Lower lobe of right lung (tissue), 2 donors: Measurements from ENCODE around the gene SLMAP. TPM values are rescaled to one million over a fixed set of nuclear protein-coding genes. Genes with fewer than 3 reads are reported as not detected.

Experiments used
- ATAC-seq, 2 donors: fragments of 200-7000 bp; cut with Tn5 transposase; one replicate each; pipeline ENCODE4 v1.9.1; 2020 to 2022; ENCODE audit warnings: mild to moderate bottlenecking in 2 of 2, moderate library complexity in 2 of 2
- DNase-seq: peaks from one replicate; pipeline ENCODE4 v3.0.0-alpha.2; 2020
- H3K27ac ChIP-seq: fragments of 200-600 bp; one replicate; pipeline ENCODE4 v1.8.0; 2022
- H3K27me3 ChIP-seq: fragments of 200-600 bp; one replicate; pipeline ENCODE4 v1.8.0; 2022; ENCODE audit warnings: low read depth
- H3K36me3 ChIP-seq: fragments of 200-600 bp; one replicate; pipeline ENCODE4 v1.8.0; 2022; ENCODE audit warnings: mild to moderate bottlenecking
- H3K4me1 ChIP-seq: fragments of 200-600 bp; one replicate; pipeline ENCODE4 v1.8.0; 2022
- H3K4me3 ChIP-seq: fragments of 200-600 bp; one replicate; pipeline ENCODE4 v1.8.0; 2022; ENCODE audit warnings: mild to moderate bottlenecking
- H3K9me3 ChIP-seq: fragments of 200-600 bp; one replicate; pipeline ENCODE4 v1.8.0; 2022
- CTCF ChIP-seq: fragments of 200-600 bp; IDR thresholded peaks from one replicate; pipeline ENCODE4 v1.8.0; 2022; ENCODE audit warnings: antibody characterized with exemption, mild to moderate bottlenecking
- intact Hi-C: fragments of 100-400 bp; cut with DNase I; formaldehyde crosslinking; loops from one replicate; pipeline ENCODE4 v1.11.0; 2022
- total RNA-seq: library from RNA; stranded (reverse); fragmentation: NEBNext Ultra II Directional; extraction: Animal tissue kit (Norgen Biotek cat#: 25700); gene quantifications from one replicate; pipeline ENCODE4 v1.2.1, GENCODE V29; 2021
- donor health status: DM: no; HTN: yes; CAD: no; lungs with severe emphysema.

The SLMAP gene
- total RNA-seq, 1 donor from 2014 or later: 66.3 TPM

- intact Hi-C loops: no loop called here
- no peak overlapping the region for H3K4me3 ChIP-seq
- DNase-seq: no peak
- ATAC-seq: no peak
- no peaks in the 10 kb centered on the region for H3K27me3 ChIP-seq
- no peaks in the 10 kb centered on the region for H3K4me1 ChIP-seq
- TF ChIP-seq CTCF: no peak
- no peaks in the 10 kb centered on the region for H3K9me3 ChIP-seq
- H3K36me3 ChIP-seq: peaks cover 18% of the 10 kb centered on the region
- H3K27ac ChIP-seq: no peak overlapping the region
These were observed 77.7 kb downstream of the SLMAP start for GRCh38 chr3:57833763-57834162.

GRCh38 chr3:57837686-57838085, 81.6 kb downstream of the SLMAP start:
- no peak for DNase-seq
- intact Hi-C loops: no loop called here
- H3K4me1 ChIP-seq: no peaks in the 10 kb centered on the region
- H3K27me3 ChIP-seq: no peaks in the 10 kb centered on the region
- H3K9me3 ChIP-seq: no peaks in the 10 kb centered on the region
- no peak overlapping the region for H3K27ac ChIP-seq
- H3K4me3 ChIP-seq: no peak overlapping the region
- ATAC-seq: no peak
- H3K36me3 ChIP-seq: peaks cover 8% of the 10 kb centered on the region
- TF ChIP-seq CTCF: no peak

GRCh38 chr3:57838627-57839026, 82.5 kb downstream of the SLMAP start:
- Histone ChIP-seq H3K27ac (no peak overlapping the region), H3K4me3 (no peak overlapping the region), H3K9me3 (no peaks in the 10 kb centered on the region), H3K36me3 (no peaks in the 10 kb centered on the region), H3K4me1 (no peaks in the 10 kb centered on the region), H3K27me3 (no peaks in the 10 kb centered on the region)
- no peak for TF ChIP-seq CTCF
- intact Hi-C loops: no loop called here
- DNase-seq (no peak), ATAC-seq (no peak)

GRCh38 chr3:57840473-57840872, 84.4 kb downstream of the SLMAP start:
- TF ChIP-seq CTCF: no peak

GRCh38 chr3:57841818-57842217, 85.7 kb downstream of the SLMAP start:
- no peak for TF ChIP-seq CTCF

More at GRCh38 chr3:57840473-57840872, 84.4 kb downstream of the SLMAP start:
- ATAC-seq: no peak
- intact Hi-C loops: no loop called here
- no peak for DNase-seq
- H3K36me3 ChIP-seq: no peaks in the 10 kb centered on the region
- H3K27ac ChIP-seq: no peak overlapping the region
- H3K27me3 ChIP-seq: no peaks in the 10 kb centered on the region
- H3K4me3 ChIP-seq: no peak overlapping the region
- no peaks in the 10 kb centered on the region for H3K4me1 ChIP-seq
- no peaks in the 10 kb centered on the region for H3K9me3 ChIP-seq

More at GRCh38 chr3:57841818-57842217, 85.7 kb downstream of the SLMAP start:
- no peaks in the 10 kb centered on the region for H3K9me3 ChIP-seq
- intact Hi-C loops: no loop called here
- H3K27ac ChIP-seq: no peak overlapping the region
- DNase-seq (no peak), ATAC-seq (no peak)
- no peaks in the 10 kb centered on the region for H3K27me3 ChIP-seq
- no peaks in the 10 kb centered on the region for H3K36me3 ChIP-seq
- H3K4me1 ChIP-seq: no peaks in the 10 kb centered on the region
- H3K4me3 ChIP-seq: no peak overlapping the region
